Spleen (tissue), 11 donors: Measurements from ENCODE around the gene FUT6. TPM values are rescaled to one million over a fixed set of nuclear protein-coding genes. Genes with fewer than 3 reads are reported as not detected.

ENCODE experiments used
- DNase-seq: peaks from one replicate; pipeline ENCODE4 v3.0.0-alpha.2; 2020
- H3K27ac ChIP-seq, 8 donors: fragments of 200-600 bp; sonication (generic) in 7 of 8; 1 replicate in 4 of 8; 2 replicates in 4 of 8; pipeline versions ENCODE4 v1.5.0 to v1.8.0; 2016 to 2021; ENCODE audit warnings: inconsistent platforms in 4 of 8, mild to moderate bottlenecking in 4 of 8, moderate library complexity in 1 of 8
- H3K27me3 ChIP-seq, 7 donors: fragments of 200-600 bp; sonication (generic) in 6 of 7; replicated peaks in 1 of 7; 1 replicate in 4 of 7; 2 replicates in 3 of 7; pipeline versions ENCODE4 v1.5.0 to v1.8.0; 2016 to 2021; ENCODE audit warnings: inconsistent platforms in 3 of 7, mild to moderate bottlenecking in 1 of 7
- H3K36me3 ChIP-seq, 6 donors: fragments of 200-600 bp; sonication (generic) in 5 of 6; 1 replicate in 4 of 6; 2 replicates in 2 of 6; pipeline versions ENCODE4 v1.5.0 to v1.8.0; 2016 to 2021; ENCODE audit warnings: inconsistent platforms in 2 of 6
- H3K4me1 ChIP-seq, 6 donors: fragments of 200-600 bp; sonication (generic) in 5 of 6; 1 replicate in 3 of 6; 2 replicates in 3 of 6; pipeline versions ENCODE4 v1.5.0 to v1.8.0; 2016 to 2021; ENCODE audit warnings: inconsistent platforms in 3 of 6
- H3K4me3 ChIP-seq, 8 donors: fragments of 200-600 bp; sonication (generic) in 7 of 8; 1 replicate in 4 of 8; 2 replicates in 4 of 8; pipeline versions ENCODE4 v1.5.0 to v1.8.0; 2016 to 2021; ENCODE audit warnings: inconsistent platforms in 4 of 8, mild to moderate bottlenecking in 4 of 8, moderate library complexity in 2 of 8
- H3K9me3 ChIP-seq, 8 donors: fragments of 200-600 bp; sonication (generic) in 7 of 8; 1 replicate in 4 of 8; 2 replicates in 4 of 8; pipeline versions ENCODE4 v1.5.0 to v1.8.0; 2016 to 2021; ENCODE audit warnings: inconsistent platforms in 4 of 8
- CTCF ChIP-seq, 11 experiments: fragments of 200-600 bp in 7 of 11; fragments of 450-650 bp in 4 of 11; sonication (generic) in 4 of 11; IDR thresholded peaks in 8 of 11; conservative IDR thresholded peaks in 3 of 11; 1 replicate in 7 of 11; 2 replicates in 4 of 11; pipeline versions ENCODE4 v1.4.0 to v1.8.0; 2016 to 2021; ENCODE audit warnings: antibody characterized with exemption in 11 of 11, inconsistent platforms in 4 of 11, mild to moderate bottlenecking in 1 of 11
- POLR2A ChIP-seq, 3 donors: fragments of 450-650 bp; IDR thresholded peaks; one replicate each; pipeline ENCODE4 v1.5.1; 2017; ENCODE audit warnings: antibody characterized with exemption in 3 of 3, mild to moderate bottlenecking in 1 of 3
- POLR2AphosphoS5 ChIP-seq, 3 donors: sonication (generic); formaldehyde crosslinking; IDR thresholded peaks; one replicate each; pipeline ENCODE4 v1.5.1; 2017; ENCODE audit warnings: antibody characterized with exemption in 3 of 3
- WGBS, 5 donors: extraction: QIAGEN DNeasy Blood & Tissue Kit in 3 of 5; methylation state at CpG; one replicate each; pipeline versions ENCODE4 v1.1.5 to v1.1.7; 2013 to 2018; 5-methylcytosine and 5-hydroxymethylcytosine counted together
- intact Hi-C: fragments of 100-400 bp; cut with DNase I; formaldehyde crosslinking; loops from one replicate; pipeline ENCODE4 v1.15.0; 2023; ENCODE audit warnings: low total_unique reads
- polyA plus RNA-seq, 3 donors: library from polyadenylated mRNA; stranded (reverse); fragments of 200-250 nt; gene quantifications; one replicate each; pipeline ENCODE4 v1.2.1, GENCODE V29; 2013
- total RNA-seq, 7 donors: library from RNA; depleted of rRNA in 3 of 7; stranded (reverse); fragments of >200 nt in 3 of 7; fragmentation: NEBNext Ultra II Directional in 4 of 7; extraction: Animal tissue kit (Norgen Biotek cat#: 25700) in 4 of 7; gene quantifications; one replicate each; pipeline versions ENCODE4 v1.1.0 to v1.2.1, GENCODE V29; 2016 to 2021
- donor health status: healthy with polysubstance abuse.
- donor health status: DM: no; HTN: no; CAD: no; lungs with moderate emphysema.
- donor health status: DM: no; HTN: no; CAD: no.
- donor health status: Bipolar disorder and iron deficiency.
- donor health status: healthy.
- donor health status: DM: no; HTN: no; CAD: no.
- donor health status: DM: yes; HTN: yes; CAD: no.

Gene FUT6
- total and polyA plus RNA-seq, 10 donors: 0.06 to 0.44 (median 0.13) TPM; not detected in 5

- Histone ChIP-seq H3K27ac (no peak overlapping the region), H3K36me3 (no peaks in the 10 kb centered on the region), H3K9me3 (no peaks in the 10 kb centered on the region), H3K27me3 (peaks cover 0 to 60% (median 28%) of the 10 kb centered on the region in 7 donors), H3K4me3 (no peak overlapping the region), H3K4me1 (peaks cover 0 to 55% (median 11%) of the 10 kb centered on the region in 6 donors)
- WGBS, 5 donors: 81 to 86% (median 84%) methylated on average over 8 of the region's 8 CpGs
- intact Hi-C loops: no loop called here
- DNase-seq: no peak
- TF ChIP-seq POLR2AphosphoS5 (IDR thresholded peaks at IDR 0.05): no peak
- no peak for TF ChIP-seq POLR2A (IDR thresholded peaks at IDR 0.05)
These were observed 41.3 kb downstream of the FUT6 start for GRCh38 chr19:5798244-5798643.

- intact Hi-C loops: no loop called here
- 87 to 95% (median 92%) methylated on average over 7 of the region's 7 CpGs for WGBS, 5 donors
- peaks cover 0 to 3% (median 0%) of the 10 kb centered on the region in 8 donors for H3K9me3 ChIP-seq
- H3K36me3 ChIP-seq: no peaks in the 10 kb centered on the region
- H3K4me3 ChIP-seq: no peak overlapping the region
- peaks cover 0 to 36% (median 4%) of the 10 kb centered on the region in 6 donors for H3K4me1 ChIP-seq
- H3K27ac ChIP-seq: no peak overlapping the region
- no peak for DNase-seq
- peaks cover 0 to 32% (median 2%) of the 10 kb centered on the region in 7 donors for H3K27me3 ChIP-seq
- TF ChIP-seq CTCF (IDR thresholded peaks at IDR 0.05 in 8 of 11, conservative IDR thresholded peaks at IDR 0.05 in 3 of 11) (no peak), POLR2AphosphoS5 (IDR thresholded peaks at IDR 0.05) (no peak), POLR2A (IDR thresholded peaks at IDR 0.05) (no peak)
These were observed 44.1 kb downstream of the FUT6 start for GRCh38 chr19:5795382-5795919.

- intact Hi-C loops: no loop called here
- H3K27me3 ChIP-seq: peaks cover 0 to 9% (median 0%) of the 10 kb centered on the region in 7 donors
- 85 to 93% (median 86%) methylated on average over 3 of the region's 3 CpGs for WGBS, 5 donors
- TF ChIP-seq POLR2A (IDR thresholded peaks at IDR 0.05) (no peak), CTCF (IDR thresholded peaks at IDR 0.05 in 8 of 11, conservative IDR thresholded peaks at IDR 0.05 in 3 of 11) (no peak), POLR2AphosphoS5 (IDR thresholded peaks at IDR 0.05) (no peak)
- peaks cover 6 to 23% (median 11%) of the 10 kb centered on the region in 6 donors for H3K4me1 ChIP-seq
- H3K36me3 ChIP-seq: peaks cover 3 to 21% (median 19%) of the 10 kb centered on the region in 6 donors
- H3K27ac ChIP-seq: no peak overlapping the region
- H3K9me3 ChIP-seq: peaks cover 0 to 3% (median 0%) of the 10 kb centered on the region in 8 donors
- DNase-seq: no peak
- no peak overlapping the region for H3K4me3 ChIP-seq
These were observed 46.3 kb downstream of the FUT6 start for GRCh38 chr19:5793188-5793587.

DNA sequence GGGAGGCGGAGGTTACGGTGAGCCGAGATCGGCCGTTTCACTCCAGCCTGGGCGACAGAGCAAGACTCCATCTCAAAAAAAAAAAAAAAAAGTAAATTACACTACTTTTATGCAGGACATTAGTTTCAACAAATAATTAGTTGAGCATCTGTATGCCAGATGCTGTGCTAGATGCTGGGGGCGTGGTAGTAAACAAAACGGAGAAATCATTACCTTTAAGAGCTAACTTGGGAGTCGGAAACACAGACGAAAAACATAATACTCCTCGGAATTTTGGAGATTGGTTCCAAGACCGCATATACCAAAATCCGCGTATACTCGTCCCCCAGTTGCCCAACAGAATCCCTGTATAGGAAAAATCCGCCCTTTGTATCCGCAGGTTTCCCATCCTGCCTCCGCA, 47.3 kb downstream of the FUT6 start:
- WGBS, 5 donors: 93 to 97% (median 94%) methylated on average over 18 of the region's 18 CpGs
- DNase-seq: no peak
- H3K4me3 ChIP-seq: no peak overlapping the region
- peaks cover 6 to 23% (median 11%) of the 10 kb centered on the region in 6 donors for H3K4me1 ChIP-seq
- intact Hi-C loops: no loop called here
- peaks cover 0 to 3% (median 0%) of the 10 kb centered on the region in 8 donors for H3K9me3 ChIP-seq
- H3K27ac ChIP-seq: no peak overlapping the region
- TF ChIP-seq POLR2AphosphoS5 (IDR thresholded peaks at IDR 0.05) (no peak), CTCF (IDR thresholded peaks at IDR 0.05 in 8 of 11, conservative IDR thresholded peaks at IDR 0.05 in 3 of 11) (no peak), POLR2A (IDR thresholded peaks at IDR 0.05) (no peak)
- peaks cover 3 to 30% (median 28%) of the 10 kb centered on the region in 6 donors for H3K36me3 ChIP-seq
- H3K27me3 ChIP-seq: no peaks in the 10 kb centered on the region
